B cell (primary cell): ENCODE results near the gene RBM33. TPM values are rescaled to one million over a fixed set of nuclear protein-coding genes. Genes with fewer than 3 reads are reported as not detected.

Experiments used
- ATAC-seq: fragments of 200-7000 bp; cut with Tn5 transposase; one replicate; pipeline ENCODE4 v1.10.0; 2021; ENCODE audit warnings: low read depth, mild to moderate bottlenecking, moderate number of reproducible peaks, moderate library complexity
- CTCF ChIA-PET: fragments of 350-600 bp; sonication (Branson Sonifier 250); formaldehyde crosslinking; loops from one replicate; lab custom pipeline; 2021; ENCODE audit warnings: antibody characterized with exemption, inconsistent platforms; lab: Charles Lee
- POLR2A ChIA-PET: fragments of 350-600 bp; sonication (Branson Sonifier 250); formaldehyde crosslinking; loops from one replicate; lab custom pipeline; 2021; ENCODE audit warnings: antibody characterized with exemption; lab: Charles Lee
- DNase-seq: peaks from one replicate; pipeline ENCODE4 v3.0.0; 2013
- H2AFZ ChIP-seq: 2 replicates; pipeline ENCODE4 v1.6.1; 2012; ENCODE audit warnings: mild to moderate bottlenecking, low read depth, low read length; ENCODE audit not compliant: insufficient read depth, poor library complexity, severe bottlenecking
- H3K27ac ChIP-seq, 2 donors: 1 replicate in 1 of 2; 2 replicates in 1 of 2; pipeline ENCODE4 v1.5.1; 2012 to 2013; ENCODE audit warnings: low read length in 2 of 2, mild to moderate bottlenecking in 2 of 2, moderate library complexity in 1 of 2
- H3K27me3 ChIP-seq, 4 experiments: fragments of 200-600 bp in 1 of 4; sonication (generic) in 1 of 4; replicated peaks in 1 of 4; 1 replicate in 2 of 4; 2 replicates in 2 of 4; pipeline versions ENCODE4 v1.6.1 to v1.7.0; 2013 to 2016; ENCODE audit warnings: low read length in 3 of 4, mild to moderate bottlenecking in 2 of 4, mixed read lengths in 1 of 4, moderate library complexity in 1 of 4; ENCODE audit not compliant: insufficient read depth in 4 of 4, control insufficient read depth in 3 of 4; ENCODE audit errors: control extremely low read depth in 1 of 4
- H3K36me3 ChIP-seq, 2 experiments: replicated peaks in 1 of 2; 1 replicate in 1 of 2; 2 replicates in 1 of 2; pipeline versions ENCODE4 v1.6.1 to v1.7.1; 2013; ENCODE audit warnings: low read length in 1 of 2; ENCODE audit not compliant: insufficient read depth in 2 of 2, control insufficient read depth in 1 of 2; ENCODE audit errors: control extremely low read depth in 1 of 2, extremely low read depth in 1 of 2
- H3K4me1 ChIP-seq, 2 donors: fragments of 200-600 bp in 1 of 2; sonication (generic) in 1 of 2; 1 replicate in 1 of 2; 2 replicates in 1 of 2; pipeline versions ENCODE4 v1.5.1 to v1.6.1; 2013 to 2017; ENCODE audit warnings: low read length in 2 of 2; ENCODE audit not compliant: control insufficient read depth in 2 of 2, insufficient read depth in 2 of 2
- H3K4me2 ChIP-seq: replicated peaks from 2 replicates; pipeline ENCODE3; 2012; ENCODE audit warnings: mild to moderate bottlenecking, low read depth, low read length; ENCODE audit not compliant: poor library complexity, severe bottlenecking
- H3K4me3 ChIP-seq, 5 experiments: fragments of 200-600 bp in 1 of 5; sonication (generic) in 1 of 5; 1 replicate in 3 of 5; 2 replicates in 2 of 5; pipeline versions ENCODE4 v1.5.1 to v1.7.0; 2011 to 2016; ENCODE audit warnings: low read length in 4 of 5, mild to moderate bottlenecking in 4 of 5, low read depth in 2 of 5, control low read depth in 1 of 5, moderate library complexity in 1 of 5; ENCODE audit not compliant: insufficient read depth in 1 of 5; ENCODE audit errors: control extremely low read depth in 1 of 5, extremely low read depth in 1 of 5
- H3K79me2 ChIP-seq: fragments of 200-600 bp; sonication (generic); one replicate; pipeline ENCODE4 v1.6.0; 2016; ENCODE audit warnings: low read length; ENCODE audit not compliant: control insufficient read depth, insufficient read depth
- H3K9ac ChIP-seq: fragments of 200-600 bp; sonication (generic); 2 replicates; pipeline ENCODE4 v1.6.1; 2017; ENCODE audit warnings: mild to moderate bottlenecking, low read length, moderate library complexity
- H3K9me3 ChIP-seq, 3 donors: one replicate each; pipeline versions ENCODE4 v1.6.1 to v1.7.1; 2013; ENCODE audit warnings: low read length in 2 of 3; ENCODE audit not compliant: control insufficient read depth in 2 of 3, insufficient read depth in 1 of 3; ENCODE audit errors: control extremely low read depth in 1 of 3
- H4K20me1 ChIP-seq: 2 replicates; pipeline ENCODE4 v1.6.0; 2012; ENCODE audit warnings: mild to moderate bottlenecking, low read length; ENCODE audit not compliant: insufficient read depth, control insufficient read depth, poor library complexity, severe bottlenecking
- H3K27ac Mint-ChIP-seq: one replicate; pipeline ENCODE4 v1.8.0; 2021; ENCODE audit warnings: mixed read lengths
- H3K27me3 Mint-ChIP-seq: one replicate; pipeline ENCODE4 v1.8.0; 2021; ENCODE audit warnings: mixed read lengths
- H3K4me1 Mint-ChIP-seq: one replicate; pipeline ENCODE4 v1.8.0; 2021; ENCODE audit warnings: mixed read lengths
- H3K4me3 Mint-ChIP-seq: one replicate; pipeline ENCODE4 v1.8.0; 2021; ENCODE audit warnings: mixed read lengths
- H3K9me3 Mint-ChIP-seq: one replicate; pipeline ENCODE4 v1.8.0; 2022; ENCODE audit warnings: mixed read lengths; ENCODE audit not compliant: insufficient read depth
- EZH2 ChIP-seq: IDR thresholded peaks from 2 replicates; pipeline ENCODE4 v1.6.1; 2012; ENCODE audit warnings: borderline replicate concordance, low read depth, mild to moderate bottlenecking, moderate library complexity, low read length; ENCODE audit not compliant: insufficient read depth, poor library complexity, severe bottlenecking
- WGBS: methylation state at CpG from one replicate; pipeline ENCODE4 v1.1.5; 2013; ENCODE audit warnings: missing lambda C conversion rate; ENCODE audit not compliant: insufficient coverage; 5-methylcytosine and 5-hydroxymethylcytosine counted together
- intact Hi-C: fragments of 100-400 bp; cut with micrococcal nuclease; formaldehyde crosslinking; loops from one replicate; pipeline ENCODE4 v1.10.0; 2022
- polyA plus RNA-seq: library from polyadenylated mRNA; depleted of rRNA; stranded (reverse); fragments of >200 nt; gene quantifications from 2 replicates; pipeline ENCODE4 v1.2.3, GENCODE V29; 2012
- total RNA-seq, 2 donors: library from RNA; stranded (reverse); fragments of 120-200 nt in 1 of 2; gene quantifications; 1 replicate in 1 of 2; 2 replicates in 1 of 2; pipeline versions ENCODE4 v1.2.3 to v1.2.4, GENCODE V29; 2013 to 2022
- TF ChIP-seq, protein P1 (sequence below): fragments of 200-600 bp; IDR thresholded peaks from one replicate; pipeline ENCODE4 v1.8.0; 2022; ENCODE audit warnings: antibody characterized with exemption, mild to moderate bottlenecking

RBM33 gene
- total and polyA plus RNA-seq, 2 donors (not counting 1 experiment from before 2014, with no cell fraction given), result 33.5 to 189 TPM

GRCh38 chr7:155792315-155792960 is 148.0 kb downstream of the RBM33 start:
- no peak overlapping the region for H2AFZ ChIP-seq
- no peaks in the 10 kb centered on the region for H4K20me1 ChIP-seq
- ChIA-PET CTCF (no interaction called here), POLR2A (no interaction called here)
- ATAC-seq, result no peak
- no peaks in the 10 kb centered on the region for H3K9me3 Mint-ChIP-seq
- 94% methylated on average over 7 of the region's 14 CpGs for WGBS
- intact Hi-C loops, result no loop called here
- no peak overlapping the region for H3K27ac ChIP-seq
- H3K36me3 ChIP-seq, result no peaks in the 10 kb centered on the region
- DNase-seq, result no peak
- no peak overlapping the region for H3K27ac Mint-ChIP-seq
- H3K4me3 ChIP-seq, result no peak overlapping the region
- no peak for TF ChIP-seq EZH2
- TF ChIP-seq, protein P1, sequence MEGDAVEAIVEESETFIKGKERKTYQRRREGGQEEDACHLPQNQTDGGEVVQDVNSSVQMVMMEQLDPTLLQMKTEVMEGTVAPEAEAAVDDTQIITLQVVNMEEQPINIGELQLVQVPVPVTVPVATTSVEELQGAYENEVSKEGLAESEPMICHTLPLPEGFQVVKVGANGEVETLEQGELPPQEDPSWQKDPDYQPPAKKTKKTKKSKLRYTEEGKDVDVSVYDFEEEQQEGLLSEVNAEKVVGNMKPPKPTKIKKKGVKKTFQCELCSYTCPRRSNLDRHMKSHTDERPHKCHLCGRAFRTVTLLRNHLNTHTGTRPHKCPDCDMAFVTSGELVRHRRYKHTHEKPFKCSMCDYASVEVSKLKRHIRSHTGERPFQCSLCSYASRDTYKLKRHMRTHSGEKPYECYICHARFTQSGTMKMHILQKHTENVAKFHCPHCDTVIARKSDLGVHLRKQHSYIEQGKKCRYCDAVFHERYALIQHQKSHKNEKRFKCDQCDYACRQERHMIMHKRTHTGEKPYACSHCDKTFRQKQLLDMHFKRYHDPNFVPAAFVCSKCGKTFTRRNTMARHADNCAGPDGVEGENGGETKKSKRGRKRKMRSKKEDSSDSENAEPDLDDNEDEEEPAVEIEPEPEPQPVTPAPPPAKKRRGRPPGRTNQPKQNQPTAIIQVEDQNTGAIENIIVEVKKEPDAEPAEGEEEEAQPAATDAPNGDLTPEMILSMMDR, result no peak
- no peaks in the 10 kb centered on the region for H3K9me3 ChIP-seq
- H3K4me1 Mint-ChIP-seq, result peaks cover 5% of the 10 kb centered on the region
- no peak overlapping the region for H3K4me3 Mint-ChIP-seq
- H3K4me1 ChIP-seq, result peaks cover 9 to 11% of the 10 kb centered on the region in 2 donors
- H3K27me3 Mint-ChIP-seq, result peaks cover 17% of the 10 kb centered on the region
- no peak overlapping the region for H3K9ac ChIP-seq
- peaks cover 0 to 23% (median 6%) of the 10 kb centered on the region in 4 experiments for H3K27me3 ChIP-seq
- H3K4me2 ChIP-seq, result no peak overlapping the region
- no peaks in the 10 kb centered on the region for H3K79me2 ChIP-seq

DNA sequence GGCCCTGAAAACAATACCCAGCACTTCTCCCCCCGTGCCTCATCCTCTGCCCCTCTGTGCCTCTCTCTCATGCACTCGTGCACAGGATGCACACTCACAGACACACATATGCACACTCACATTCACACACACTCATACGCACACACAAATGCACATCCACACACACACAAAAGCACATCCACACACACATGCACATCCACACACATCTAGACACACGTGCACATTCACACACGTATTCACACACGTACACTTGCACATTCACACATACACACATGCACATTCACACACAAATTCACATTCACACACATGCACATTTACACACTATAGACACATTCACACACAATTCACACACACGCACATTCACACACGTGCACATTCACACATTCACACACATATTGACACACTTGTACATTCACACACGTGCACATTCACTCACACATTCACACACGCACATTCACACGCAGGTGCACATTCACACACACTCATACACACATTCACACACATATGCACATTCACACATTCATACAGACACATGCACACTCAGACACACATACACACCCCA is 148.6 kb downstream of the RBM33 start:
- Mint-ChIP-seq H3K9me3 (no peaks in the 10 kb centered on the region), H3K27ac (no peak overlapping the region), H3K27me3 (peaks cover 12% of the 10 kb centered on the region), H3K4me1 (no peaks in the 10 kb centered on the region), H3K4me3 (no peak overlapping the region)
- H3K27me3 ChIP-seq, result peaks cover 0 to 22% (median 6%) of the 10 kb centered on the region in 4 experiments
- TF ChIP-seq, protein P1, result no peak
- no peak for TF ChIP-seq EZH2
- ATAC-seq (no peak), DNase-seq (no peak)
- CTCF ChIA-PET, result no interaction called here
- H3K9me3 ChIP-seq, result no peaks in the 10 kb centered on the region
- H4K20me1 ChIP-seq, result no peaks in the 10 kb centered on the region
- no peak overlapping the region for H3K9ac ChIP-seq
- peaks cover 5 to 7% of the 10 kb centered on the region in 2 donors for H3K4me1 ChIP-seq
- H2AFZ ChIP-seq, result no peak overlapping the region
- H3K4me2 ChIP-seq, result no peak overlapping the region
- POLR2A ChIA-PET, result no interaction called here
- H3K4me3 ChIP-seq, result no peak overlapping the region
- no peaks in the 10 kb centered on the region for H3K36me3 ChIP-seq
- no peak overlapping the region for H3K27ac ChIP-seq
- H3K79me2 ChIP-seq, result no peaks in the 10 kb centered on the region
- WGBS, result 92% methylated on average over 11 of the region's 11 CpGs
- intact Hi-C loops, result no loop called here
